BJ (cell line): ENCODE measurements around the gene KCNK2. TPM values are rescaled to one million over a fixed set of nuclear protein-coding genes. Genes with fewer than 3 reads are reported as not detected.
A peak's percentile ranks its signal among the peaks of the same experiment; 100 is the strongest.

ENCODE experiments used
- CTCF ChIA-PET: fragments of 350-600 bp; formaldehyde crosslinking; extraction: SDS; loops from one replicate; lab custom pipeline; 2021; ENCODE audit warnings: antibody characterized with exemption, inconsistent platforms; lab: Yijun Ruan, JAX
- POLR2A ChIA-PET: fragments of 300-600 bp; sonication (Branson Sonifier 250); formaldehyde crosslinking; extraction: SDS; loops from one replicate; lab custom pipeline; 2021; ENCODE audit warnings: antibody characterized with exemption; lab: Charles Lee
- DNase-seq: peaks from one replicate; pipeline ENCODE4 v3.0.0-alpha.2; 2011; ENCODE audit warnings: low read depth
- H3K27me3 ChIP-seq: 2 replicates; pipeline ENCODE4 v1.6.0; 2011; ENCODE audit warnings: low read length; ENCODE audit not compliant: control insufficient read depth, insufficient read depth
- H3K36me3 ChIP-seq: 2 replicates; pipeline ENCODE4 v1.5.1; 2011; ENCODE audit warnings: low read length; ENCODE audit not compliant: control insufficient read depth, insufficient read depth
- H3K4me3 ChIP-seq: 2 replicates; pipeline ENCODE4 v1.5.1; 2011; ENCODE audit warnings: low read depth, mild to moderate bottlenecking, control low read depth, low read length
- polyA plus RNA-seq: library from polyadenylated mRNA; depleted of rRNA; stranded (reverse); fragments of >200 nt; gene quantifications from 2 replicates; pipeline ENCODE4 v1.2.3, GENCODE V29; 2011
- TF ChIP-seq, protein P1 (sequence below): IDR thresholded peaks from 2 replicates; pipeline ENCODE4 v1.5.1; 2011; ENCODE audit warnings: low read depth, mild to moderate bottlenecking, control low read depth, inconsistent platforms, low read length, moderate library complexity; ENCODE audit not compliant: insufficient read depth

KCNK2 gene
- polyA plus RNA-seq, 1 experiment, result 23.9 TPM

GRCh38 chr1:215059947-215060346, 22.6 kb upstream of the KCNK2 start:
- TF ChIP-seq, protein P1, sequence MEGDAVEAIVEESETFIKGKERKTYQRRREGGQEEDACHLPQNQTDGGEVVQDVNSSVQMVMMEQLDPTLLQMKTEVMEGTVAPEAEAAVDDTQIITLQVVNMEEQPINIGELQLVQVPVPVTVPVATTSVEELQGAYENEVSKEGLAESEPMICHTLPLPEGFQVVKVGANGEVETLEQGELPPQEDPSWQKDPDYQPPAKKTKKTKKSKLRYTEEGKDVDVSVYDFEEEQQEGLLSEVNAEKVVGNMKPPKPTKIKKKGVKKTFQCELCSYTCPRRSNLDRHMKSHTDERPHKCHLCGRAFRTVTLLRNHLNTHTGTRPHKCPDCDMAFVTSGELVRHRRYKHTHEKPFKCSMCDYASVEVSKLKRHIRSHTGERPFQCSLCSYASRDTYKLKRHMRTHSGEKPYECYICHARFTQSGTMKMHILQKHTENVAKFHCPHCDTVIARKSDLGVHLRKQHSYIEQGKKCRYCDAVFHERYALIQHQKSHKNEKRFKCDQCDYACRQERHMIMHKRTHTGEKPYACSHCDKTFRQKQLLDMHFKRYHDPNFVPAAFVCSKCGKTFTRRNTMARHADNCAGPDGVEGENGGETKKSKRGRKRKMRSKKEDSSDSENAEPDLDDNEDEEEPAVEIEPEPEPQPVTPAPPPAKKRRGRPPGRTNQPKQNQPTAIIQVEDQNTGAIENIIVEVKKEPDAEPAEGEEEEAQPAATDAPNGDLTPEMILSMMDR, result no peak
- ChIA-PET CTCF (no interaction called here), POLR2A (interaction anchor here (0.5 kb wide), 1 partner anchor 11 kb away, joined by 3 read pairs; no protein-coding TSS in a partner anchor)
- H3K27me3 ChIP-seq, result no peaks in the 10 kb centered on the region
- H3K36me3 ChIP-seq, result no peaks in the 10 kb centered on the region
- no peak for DNase-seq
- H3K4me3 ChIP-seq, result no peak overlapping the region

DNA sequence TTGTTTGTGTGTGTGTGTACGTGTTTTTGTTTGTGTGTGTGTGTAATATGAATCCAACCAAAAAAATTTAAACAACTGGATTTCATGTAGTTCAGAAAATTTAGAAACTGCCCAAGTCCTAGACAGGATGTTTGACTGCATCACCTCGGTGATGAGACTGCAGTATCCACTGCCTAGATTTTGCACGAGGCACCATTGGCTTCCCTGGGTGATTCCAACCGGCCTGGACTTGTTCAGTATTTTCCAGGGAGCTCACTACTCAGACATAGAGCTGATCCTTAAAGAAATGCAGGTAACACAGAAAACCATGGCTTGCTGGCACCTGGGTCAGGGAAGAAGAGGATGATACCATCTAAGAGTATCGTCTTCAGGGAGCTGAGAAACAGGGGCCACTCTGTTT, 18.2 kb upstream of the KCNK2 start:
- Histone ChIP-seq H3K36me3 (no peaks in the 10 kb centered on the region), H3K4me3 (no peak overlapping the region), H3K27me3 (no peaks in the 10 kb centered on the region)
- DNase-seq, result no peak
- ChIA-PET CTCF (interaction anchor here (0.9 kb wide), 1 partner anchor 12 kb away, joined by 3 read pairs; no protein-coding TSS in a partner anchor), POLR2A (no interaction called here)
- TF ChIP-seq, protein P1, result no peak

DNA sequence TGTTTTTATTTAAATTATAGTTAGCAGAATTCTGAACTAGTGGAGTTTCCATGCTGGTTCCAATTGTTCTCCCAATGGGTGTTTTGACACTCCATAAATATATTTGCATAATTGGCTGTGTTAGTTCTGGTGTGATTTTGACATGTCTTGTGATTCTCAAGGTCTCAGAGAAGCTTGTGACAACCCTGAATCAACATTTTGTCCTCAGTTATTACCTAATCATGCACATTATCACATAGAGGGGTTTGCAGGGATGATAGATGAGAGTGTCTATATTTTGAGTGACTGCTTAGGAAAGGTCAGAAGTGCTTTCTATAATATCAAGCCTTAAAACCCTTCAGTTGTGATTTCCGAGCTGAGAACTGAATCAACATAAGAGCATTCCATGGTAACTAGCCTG, 11.5 kb upstream of the KCNK2 start:
- TF ChIP-seq, protein P1, result no peak
- ChIA-PET CTCF (interaction anchor here (0.7 to 1.4 kb wide), 2 partner anchors 13 to 247 kb away, joined by 3 read pairs; no protein-coding TSS in a partner anchor), POLR2A (interaction anchor here (0.8 kb wide), 2 partner anchors 11 to 14 kb away, joined by 3 read pairs; no protein-coding TSS in a partner anchor)
- DNase-seq, result no peak
- H3K36me3 ChIP-seq, result no peaks in the 10 kb centered on the region
- no peak overlapping the region for H3K4me3 ChIP-seq
- H3K27me3 ChIP-seq, result no peaks in the 10 kb centered on the region

- Histone ChIP-seq H3K4me3 (no peak overlapping the region), H3K36me3 (no peaks in the 10 kb centered on the region), H3K27me3 (no peaks in the 10 kb centered on the region)
- TF ChIP-seq, protein P1, result peak; percentile 38
- ChIA-PET POLR2A (no interaction called here), CTCF (interaction anchor here (0.6 to 1.6 kb wide), 5 partner anchors 9 to 415 kb away, joined by 3 to 5 read pairs (median 4); no protein-coding TSS in a partner anchor)
- DNase-seq, result no peak
These were observed 6.2 kb upstream of the KCNK2 start for GRCh38 chr1:215076322-215076721.

DNA sequence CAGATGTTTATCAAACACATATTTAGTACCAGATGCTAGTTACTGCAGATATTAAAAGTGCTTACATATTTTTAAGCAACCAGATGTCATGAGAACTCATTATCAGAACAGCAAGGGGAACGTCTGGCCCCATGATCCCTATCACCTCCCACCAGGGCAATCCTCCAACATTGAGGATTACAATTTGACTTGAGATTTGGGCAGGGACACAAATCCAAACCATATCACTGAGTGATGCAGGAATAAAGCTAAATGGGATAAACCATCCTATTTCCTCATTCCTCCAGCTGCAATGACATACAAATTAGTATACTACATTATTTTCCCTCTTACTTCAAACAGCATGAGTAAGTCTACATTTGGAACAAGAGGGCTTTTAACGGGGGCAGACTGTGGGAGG, 3.1 kb upstream of the KCNK2 start:
- CTCF ChIA-PET, result no interaction called here

More for the DNA sequence above, 3.1 kb upstream of the KCNK2 start:
- Histone ChIP-seq H3K36me3 (no peaks in the 10 kb centered on the region), H3K27me3 (no peaks in the 10 kb centered on the region), H3K4me3 (no peak overlapping the region)
- TF ChIP-seq, protein P1, result no peak
- no peak for DNase-seq
- POLR2A ChIA-PET, result no interaction called here
